K562 (cell line): ENCODE data around the gene MYLK4. TPM values are rescaled to one million over a fixed set of nuclear protein-coding genes. Genes with fewer than 3 reads are reported as not detected.

ENCODE experiments used
- ADNP ChIP-seq: fragments of 200-800 bp; sonication (Bioruptor generic); IDR thresholded peaks from 2 replicates; pipeline ENCODE4 v1.6.1; 2016; ENCODE audit warnings: missing genetic modification characterization, missing compliant biosample characterization
- ATF7 ChIP-seq: fragments of 450-650 bp; IDR thresholded peaks from 2 replicates; pipeline ENCODE4 v1.7.1; 2014; ENCODE audit warnings: mild to moderate bottlenecking, moderate library complexity
- CREM ChIP-seq: IDR thresholded peaks from 2 replicates; pipeline ENCODE4 v1.6.1; 2014; ENCODE audit warnings: antibody characterized with exemption, low read depth
- DDX20 ChIP-seq: fragments of 450-650 bp; IDR thresholded peaks from 2 replicates; pipeline ENCODE4 v1.6.1; 2016; ENCODE audit warnings: missing genetic modification characterization, low read depth, mild to moderate bottlenecking, missing compliant biosample characterization, moderate library complexity
- DNMT1 ChIP-seq: fragments of 450-650 bp; IDR thresholded peaks from 2 replicates; pipeline ENCODE4 v1.6.1; 2016; ENCODE audit warnings: antibody characterized with exemption, mild to moderate bottlenecking
- FOXJ2 ChIP-seq: fragments of 200-800 bp; sonication (Bioruptor generic); IDR thresholded peaks from 2 replicates; pipeline ENCODE4 v1.6.1; 2016; ENCODE audit warnings: missing genetic modification characterization, missing compliant biosample characterization
- GTF2E2 ChIP-seq: fragments of 200-800 bp; sonication (Bioruptor generic); IDR thresholded peaks from 2 replicates; pipeline ENCODE4 v1.6.1; 2016; ENCODE audit warnings: missing genetic modification characterization, missing compliant biosample characterization
- HDGF ChIP-seq: fragments of 450-650 bp; IDR thresholded peaks from 2 replicates; pipeline ENCODE4 v1.6.1; 2016
- HMGN3 ChIP-seq: IDR thresholded peaks from 2 replicates; pipeline ENCODE4 v1.6.1; 2011; ENCODE audit warnings: borderline replicate concordance, low read depth, mild to moderate bottlenecking, mixed read lengths, low read length; ENCODE audit not compliant: insufficient read length; ENCODE audit errors: extremely low read depth
- HNRNPK ChIP-seq: fragments of 200-400 bp; formaldehyde crosslinking; IDR thresholded peaks from one replicate; pipeline ENCODE4 v1.6.1; 2018; ENCODE audit warnings: mild to moderate bottlenecking, low read depth, low read length; ENCODE audit not compliant: poor library complexity, severe bottlenecking
- HOXB6 ChIP-seq: fragments of 250-450 bp; sonication (Bioruptor Pico); IDR thresholded peaks from 2 replicates; pipeline ENCODE4 v1.5.1; 2022; ENCODE audit warnings: mild to moderate bottlenecking, borderline replicate concordance
- KDM4B ChIP-seq, 2 experiments: fragments of 450-650 bp in 1 of 2; sonication (generic) in 1 of 2; IDR thresholded peaks; 2 replicates each; pipeline ENCODE4 v1.6.1; 2016 to 2017; ENCODE audit warnings: borderline replicate concordance in 2 of 2, antibody characterized with exemption in 1 of 2, low read depth in 1 of 2, mild to moderate bottlenecking in 1 of 2
- MIER1 ChIP-seq: fragments of 450-650 bp; IDR thresholded peaks from 2 replicates; pipeline ENCODE4 v1.6.1; 2016; ENCODE audit warnings: antibody characterized with exemption, mild to moderate bottlenecking, low read depth
- PCBP2 ChIP-seq: fragments of 200-400 bp; formaldehyde crosslinking; IDR thresholded peaks from 2 replicates; pipeline ENCODE4 v1.6.1; 2018; ENCODE audit warnings: low read length, low read depth, mild to moderate bottlenecking, moderate library complexity; ENCODE audit not compliant: poor library complexity, severe bottlenecking
- PML ChIP-seq: IDR thresholded peaks from 2 replicates; pipeline ENCODE4 v1.6.1; 2012; ENCODE audit warnings: low read length, inconsistent platforms
- POLR3G ChIP-seq: IDR thresholded peaks from 2 replicates; pipeline ENCODE4 v1.6.1; 2011; ENCODE audit not compliant: insufficient read length, insufficient replicate concordance; ENCODE audit errors: extremely low read depth
- RCOR1 ChIP-seq, 2 experiments: IDR thresholded peaks; 2 replicates each; pipeline ENCODE4 v1.6.1; 2012; ENCODE audit warnings: low read depth in 2 of 2, low read length in 2 of 2, borderline replicate concordance in 1 of 2, improper control_type of control experiment in 1 of 2
- SMARCA4 ChIP-seq: fragments of 450-650 bp; IDR thresholded peaks from 2 replicates; pipeline ENCODE4 v1.6.1; 2016
- SP2 ChIP-seq: IDR thresholded peaks from 2 replicates; pipeline ENCODE4 v1.6.1; 2011; ENCODE audit warnings: mild to moderate bottlenecking, low read depth, low read length, moderate library complexity; ENCODE audit not compliant: poor library complexity, severe bottlenecking; ENCODE audit errors: extremely low read depth
- SRSF3 ChIP-seq: fragments of 200-400 bp; formaldehyde crosslinking; IDR thresholded peaks from 2 replicates; pipeline ENCODE4 v1.6.1; 2016; ENCODE audit warnings: mild to moderate bottlenecking, low read length, moderate library complexity; ENCODE audit not compliant: insufficient read depth
- TCF3 ChIP-seq: sonication (generic); formaldehyde crosslinking; IDR thresholded peaks from 2 replicates; pipeline ENCODE4 v1.4.0; 2020; ENCODE audit warnings: mild to moderate bottlenecking, missing genetic modification reagents
- YY1 ChIP-seq, 3 experiments: IDR thresholded peaks; 2 replicates each; pipeline ENCODE4 v1.6.1; 2011; ENCODE audit warnings: low read length in 2 of 3, mild to moderate bottlenecking in 2 of 3, moderate library complexity in 2 of 3, borderline replicate concordance in 1 of 3, control low read depth in 1 of 3, low read depth in 1 of 3; ENCODE audit not compliant: insufficient read depth in 3 of 3, insufficient replicate concordance in 2 of 3, control insufficient read depth in 1 of 3, insufficient read length in 1 of 3; ENCODE audit errors: extremely low read depth in 1 of 3
- ZFX ChIP-seq: sonication (generic); formaldehyde crosslinking; IDR thresholded peaks from 2 replicates; pipeline ENCODE4 v1.8.0; 2022; ENCODE audit warnings: mild to moderate bottlenecking, missing genetic modification reagents, moderate library complexity
- ZNF551 ChIP-seq: fragments of 250-450 bp; sonication (Bioruptor Pico); IDR thresholded peaks from 2 replicates; pipeline ENCODE4 v1.5.0; 2021; ENCODE audit warnings: mild to moderate bottlenecking, moderate library complexity
- ZNF699 ChIP-seq: fragments of 250-450 bp; sonication (Bioruptor Pico); IDR thresholded peaks from 2 replicates; pipeline ENCODE4 v1.8.0; 2021; ENCODE audit warnings: mild to moderate bottlenecking, moderate library complexity; ENCODE audit not compliant: insufficient replicate concordance
- polyA plus RNA-seq, 8 experiments: library from polyadenylated mRNA; depleted of rRNA in 4 of 8; stranded (reverse) in 5 of 8; unstranded in 3 of 8; fragments of >200 nt; fragmentation: Nextera tagmentation in 2 of 8; fragmentation: Illumina TruSeq in 1 of 8; extraction: Ambion mirVana in 2 of 8; extraction: Trizol in 1 of 8; gene quantifications; 2 replicates each; pipeline versions ENCODE4 v1.2.1 to v1.2.3, GENCODE V29; 2011 to 2014; ENCODE audit warnings: inconsistent platforms in 1 of 8, missing spikeins in 1 of 8
- total RNA-seq, 7 experiments: library from RNA; depleted of rRNA in 6 of 7; stranded (reverse); fragments of >200 nt in 6 of 7; fragmentation: Illumina TruSeq in 2 of 7; extraction: Trizol in 2 of 7; gene quantifications; 2 replicates each; pipeline versions ENCODE4 v1.2.1 to v1.2.3, GENCODE V29; 2011 to 2021; ENCODE audit warnings: low replicate concordance in 1 of 7
- TF ChIP-seq, protein P1 (sequence below), 2 experiments: fragments of 450-650 bp in 1 of 2; sonication (generic) in 1 of 2; formaldehyde crosslinking in 1 of 2; IDR thresholded peaks in 1 of 2; conservative IDR thresholded peaks in 1 of 2; 2 replicates each; pipeline versions ENCODE4 v1.6.1 to v1.8.1; 2016 to 2023; ENCODE audit warnings: mild to moderate bottlenecking in 2 of 2, moderate library complexity in 2 of 2, inconsistent platforms in 1 of 2, missing genetic modification reagents in 1 of 2
- TF ChIP-seq, protein P2 (sequence below): fragments of 450-650 bp; formaldehyde crosslinking; IDR thresholded peaks from 2 replicates; pipeline ENCODE4 v1.4.0; 2022; ENCODE audit warnings: missing genetic modification characterization

Gene MYLK4
- total and polyA plus RNA-seq, 9 of the 15 experiments (the other 6 are each of a cell fraction or from before 2014, with no cell fraction given) = 0.01 to 0.15 (median 0.06) TPM

DNA sequence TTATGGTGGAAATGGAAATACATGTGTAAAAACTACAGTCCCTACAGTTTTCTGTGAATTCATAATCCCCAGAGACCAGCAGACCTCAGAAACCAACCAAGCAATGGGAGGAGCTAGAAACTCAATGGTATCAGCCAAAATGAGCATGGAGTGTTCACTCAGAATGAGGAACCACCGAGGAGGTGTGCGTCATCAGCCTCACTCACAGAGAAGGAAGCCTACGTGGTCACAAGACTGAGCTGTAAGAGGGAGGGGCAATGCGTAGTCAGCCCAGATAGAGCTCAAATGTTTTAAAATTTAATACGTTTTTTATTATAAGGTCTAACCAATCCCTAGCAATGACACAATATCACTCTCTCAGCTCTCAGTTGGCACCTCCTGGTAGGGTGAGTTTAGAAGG is 17.4 kb downstream of the MYLK4 start (continued):
- TF ChIP-seq RCOR1 (IDR thresholded peaks at IDR 0.05; ENCODE audit: borderline replicate concordance in 1 of 2, low read depth in 2 of 2, low read length in 2 of 2) (peak in 1 of 2 experiments; percentile 64; a peak in 1 of 4 replicates), DNMT1 (no peak), ZNF551 (no peak), ATF7 (peak; percentile 92), PML (no peak), FOXJ2 (tag) (no peak), ZNF699 (CRISPR knock-in tag) (no peak), KDM4B (IDR thresholded peaks at IDR 0.05; ENCODE audit: borderline replicate concordance in 2 of 2, low read depth in 1 of 2) (no peak), POLR3G (no peak), TCF3 (CRISPR knock-in tag) (no peak), DDX20 (tag) (no peak), MIER1 (no peak), PCBP2 (no peak), ZFX (peak; percentile 32; the same call in 1 of the 2 replicates), CREM (peak; percentile 95), HNRNPK (no peak), YY1 (IDR thresholded peaks at IDR 0.05; ENCODE audit: borderline replicate concordance in 1 of 3, control insufficient read depth in 1 of 3, extremely low read depth in 1 of 3, insufficient read depth in 3 of 3, insufficient read length in 1 of 3, insufficient replicate concordance in 2 of 3, low read depth in 1 of 3, low read length in 2 of 3) (peak in 2 of 3 experiments; percentile 27 to 45), ADNP (tag) (peak; percentile 29; the same call in 1 of the 2 replicates), SRSF3 (no peak), HMGN3 (no peak), HDGF (no peak), GTF2E2 (tag) (peak; percentile 91), HOXB6 (no peak), SMARCA4 (peak; percentile 65; the same call in 1 of the 2 replicates), SP2 (no peak)
- TF ChIP-seq, protein P1, sequence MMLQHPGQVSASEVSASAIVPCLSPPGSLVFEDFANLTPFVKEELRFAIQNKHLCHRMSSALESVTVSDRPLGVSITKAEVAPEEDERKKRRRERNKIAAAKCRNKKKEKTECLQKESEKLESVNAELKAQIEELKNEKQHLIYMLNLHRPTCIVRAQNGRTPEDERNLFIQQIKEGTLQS (IDR thresholded peaks at IDR 0.05) = peak; percentile 94
- TF ChIP-seq, protein P1 (CRISPR knock-in tag; conservative IDR thresholded peaks at IDR 0.05) = no peak
- TF ChIP-seq, protein P2, sequence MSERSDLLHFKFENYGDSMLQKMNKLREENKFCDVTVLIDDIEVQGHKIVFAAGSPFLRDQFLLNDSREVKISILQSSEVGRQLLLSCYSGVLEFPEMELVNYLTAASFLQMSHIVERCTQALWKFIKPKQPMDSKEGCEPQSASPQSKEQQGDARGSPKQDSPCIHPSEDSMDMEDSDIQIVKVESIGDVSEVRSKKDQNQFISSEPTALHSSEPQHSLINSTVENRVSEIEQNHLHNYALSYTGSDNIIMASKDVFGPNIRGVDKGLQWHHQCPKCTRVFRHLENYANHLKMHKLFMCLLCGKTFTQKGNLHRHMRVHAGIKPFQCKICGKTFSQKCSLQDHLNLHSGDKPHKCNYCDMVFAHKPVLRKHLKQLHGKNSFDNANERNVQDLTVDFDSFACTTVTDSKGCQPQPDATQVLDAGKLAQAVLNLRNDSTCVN (CRISPR knock-in tag) = no peak
